Eye (tissue), 1 donor: ENCODE data around the gene MAP3K7.
A peak's percentile ranks its signal among the peaks of the same experiment; 100 is the strongest.

Source experiments
- DNase-seq: peaks from one replicate; pipeline ENCODE4 v3.0.0-alpha.2; 2015

MAP3K7 gene

GRCh38 chr6:90521955-90522354 is 64.9 kb downstream of the MAP3K7 start:
- no peak for DNase-seq

GRCh38 chr6:90516074-90516660 is 70.7 kb downstream of the MAP3K7 start:
- DNase-seq = no peak

- DNase-seq = no peak
Observed at GRCh38 chr6:90514496-90514895, 72.4 kb downstream of the MAP3K7 start.

- no peak for DNase-seq
Observed at GRCh38 chr6:90508753-90509152, 78.1 kb downstream of the MAP3K7 start.

- no peak for DNase-seq
Observed at GRCh38 chr6:90502866-90503407, 83.9 kb downstream of the MAP3K7 start.

- DNase-seq = no peak
Observed at GRCh38 chr6:90502381-90502780, 84.5 kb downstream of the MAP3K7 start.

GRCh38 chr6:90500458-90500857 is 86.4 kb downstream of the MAP3K7 start:
- DNase-seq = no peak

- DNase-seq = no peak
Observed at GRCh38 chr6:90497411-90497810, 89.5 kb downstream of the MAP3K7 start.

GRCh38 chr6:90496258-90497016 is 90.4 kb downstream of the MAP3K7 start:
- peak; percentile 31 for DNase-seq

- DNase-seq = no peak
Observed at GRCh38 chr6:90495216-90495817, 91.6 kb downstream of the MAP3K7 start.

GRCh38 chr6:90494067-90494780 is 92.6 kb downstream of the MAP3K7 start:
- DNase-seq = peak; percentile 69

GRCh38 chr6:90493332-90493731 is 93.5 kb downstream of the MAP3K7 start:
- DNase-seq = no peak

GRCh38 chr6:90492798-90493197 is 94.1 kb downstream of the MAP3K7 start:
- no peak for DNase-seq

GRCh38 chr6:90492369-90492768 is 94.5 kb downstream of the MAP3K7 start:
- no peak for DNase-seq

- peak; percentile 37 for DNase-seq
Observed at GRCh38 chr6:90490030-90490716, 96.7 kb downstream of the MAP3K7 start.

- no peak for DNase-seq
Observed at GRCh38 chr6:90488816-90489215, 98.1 kb downstream of the MAP3K7 start.

- no peak for DNase-seq
Observed at GRCh38 chr6:90485635-90486277, 101.1 kb downstream of the MAP3K7 start.

GRCh38 chr6:90484903-90485302 is 102.0 kb downstream of the MAP3K7 start:
- DNase-seq = peak; percentile 61

GRCh38 chr6:90484385-90484784 is 102.5 kb downstream of the MAP3K7 start:
- no peak for DNase-seq

GRCh38 chr6:90483956-90484355 is 102.9 kb downstream of the MAP3K7 start:
- no peak for DNase-seq

- no peak for DNase-seq
Observed at GRCh38 chr6:90483116-90483839, 103.6 kb downstream of the MAP3K7 start.
